SK-N-SH (cell line): ENCODE measurements around the gene WRAP73. TPM values are rescaled to one million over a fixed set of nuclear protein-coding genes. Genes with fewer than 3 reads are reported as not detected.

Source experiments
- CTCF ChIA-PET: fragments of 300-600, 350-600 bp; formaldehyde crosslinking; extraction: SDS; loops from one replicate; lab custom pipeline; 2021; lab: Yijun Ruan, JAX
- POLR2A ChIA-PET: fragments of 350-600 bp; sonication (Branson Sonifier 250); formaldehyde crosslinking; extraction: SDS; loops from one replicate; lab custom pipeline; 2020; ENCODE audit warnings: antibody characterized with exemption, inconsistent platforms; lab: Yijun Ruan, JAX
- DNase-seq: peaks from one replicate; pipeline ENCODE4 v3.0.0; 2012
- H2AFZ ChIP-seq: fragments of 200-600 bp; sonication (generic); 2 replicates; pipeline ENCODE4 v1.8.1; 2016; ENCODE audit warnings: antibody characterized with exemption, mild to moderate bottlenecking, low read depth
- H3F3A ChIP-seq: fragments of 200-600 bp; sonication (generic); replicated peaks from 2 replicates; pipeline ENCODE3; 2016; ENCODE audit warnings: antibody characterized with exemption, mild to moderate bottlenecking; ENCODE audit not compliant: insufficient read depth
- H3K27ac ChIP-seq, 2 experiments: fragments of 200-500 bp in 1 of 2; fragments of 200-600 bp in 1 of 2; sonication (Bioruptor generic) in 1 of 2; sonication (generic), shearing (Covaris generic) in 1 of 2; 2 replicates each; pipeline versions ENCODE4 v1.5.1 to v1.6.1; 2014 to 2016; ENCODE audit warnings: low read depth in 2 of 2, inconsistent platforms in 1 of 2, low read length in 1 of 2, mild to moderate bottlenecking in 1 of 2, mixed read lengths in 1 of 2
- H3K27me3 ChIP-seq: fragments of 200-600 bp; sonication (generic), shearing (Covaris generic); 2 replicates; pipeline ENCODE4 v1.6.1; 2016; ENCODE audit warnings: mixed run types; ENCODE audit not compliant: insufficient read depth
- H3K36me3 ChIP-seq, 2 experiments: fragments of 200-500 bp in 1 of 2; fragments of 200-600 bp in 1 of 2; sonication (Bioruptor generic) in 1 of 2; sonication (generic) in 1 of 2; replicated peaks in 1 of 2; 2 replicates each; pipeline versions ENCODE3 to v1.5.1; 2014 to 2016; ENCODE audit warnings: low read length in 1 of 2, mild to moderate bottlenecking in 1 of 2; ENCODE audit not compliant: insufficient read depth in 2 of 2, control insufficient read depth in 1 of 2
- H3K4me1 ChIP-seq, 2 experiments: fragments of 200-500 bp in 1 of 2; fragments of 200-600 bp in 1 of 2; sonication (Bioruptor generic) in 1 of 2; sonication (generic), shearing (Covaris generic) in 1 of 2; 2 replicates each; pipeline versions ENCODE4 v1.5.1 to v1.6.1; 2014 to 2016; ENCODE audit warnings: low read depth in 1 of 2, low read length in 1 of 2, mixed run types in 1 of 2; ENCODE audit not compliant: insufficient read depth in 2 of 2, control insufficient read depth in 1 of 2
- H3K4me2 ChIP-seq: fragments of 200-600 bp; sonication (generic), shearing (Covaris generic); 2 replicates; pipeline ENCODE4 v1.6.1; 2017; ENCODE audit warnings: mixed run types
- H3K4me3 ChIP-seq, 2 experiments: fragments of 200-500 bp in 1 of 2; fragments of 200-600 bp in 1 of 2; sonication (Bioruptor generic) in 1 of 2; sonication (generic), shearing (Covaris generic) in 1 of 2; 2 replicates each; pipeline versions ENCODE4 v1.5.1 to v1.8.1; 2014 to 2016; ENCODE audit warnings: low read depth in 2 of 2, inconsistent platforms in 1 of 2, low read length in 1 of 2, mild to moderate bottlenecking in 1 of 2, mixed read lengths in 1 of 2, moderate library complexity in 1 of 2
- H3K79me2 ChIP-seq: fragments of 200-600 bp; sonication (generic); 2 replicates; pipeline ENCODE4 v1.8.1; 2017; ENCODE audit warnings: mild to moderate bottlenecking; ENCODE audit not compliant: insufficient read depth
- H3K9ac ChIP-seq: fragments of 200-600 bp; sonication (generic); 2 replicates; pipeline ENCODE4 v1.6.1; 2017; ENCODE audit warnings: mixed run types
- H3K9me2 ChIP-seq: fragments of 200-600 bp; sonication (generic); 2 replicates; pipeline ENCODE4 v1.6.1; 2017; ENCODE audit warnings: mixed run types
- H3K9me3 ChIP-seq: fragments of 200-600 bp; sonication (generic); 2 replicates; pipeline ENCODE4 v1.6.1; 2017; ENCODE audit warnings: mixed run types, mild to moderate bottlenecking, moderate library complexity
- H4K20me1 ChIP-seq: fragments of 200-600 bp; sonication (generic); 2 replicates; pipeline ENCODE4 v1.6.1; 2017; ENCODE audit warnings: mild to moderate bottlenecking, mixed run types; ENCODE audit not compliant: insufficient read depth
- CHD2 ChIP-seq: fragments of 150-350 bp; IDR thresholded peaks from 2 replicates; pipeline ENCODE4 v1.6.1; 2018; ENCODE audit warnings: low read length; ENCODE audit not compliant: partially characterized antibody
- ELF1 ChIP-seq: IDR thresholded peaks from 2 replicates; pipeline ENCODE4 v1.4.0; 2012
- EP300 ChIP-seq, 2 experiments: IDR thresholded peaks; 2 replicates each; pipeline versions ENCODE4 v1.4.0 to v1.6.1; 2012; ENCODE audit warnings: borderline replicate concordance in 1 of 2, low read depth in 1 of 2, low read length in 1 of 2
- EZH2phosphoT487 ChIP-seq: fragments of 200-600 bp; sonication (generic); IDR thresholded peaks from 2 replicates; pipeline ENCODE4 v1.6.1; 2017; ENCODE audit warnings: low read depth, mixed run types, mild to moderate bottlenecking, antibody characterized with exemption, moderate library complexity, borderline replicate concordance
- FOXJ3 ChIP-seq: sonication (generic); formaldehyde crosslinking; IDR thresholded peaks from 2 replicates; pipeline ENCODE4 v1.5.1; 2020; ENCODE audit warnings: mild to moderate bottlenecking, missing genetic modification reagents
- POLR2AphosphoS5 ChIP-seq: IDR thresholded peaks from 2 replicates; pipeline ENCODE4 v1.6.1; 2012; ENCODE audit warnings: low read depth, low read length
- RCOR1 ChIP-seq: fragments of 150-350 bp; IDR thresholded peaks from 2 replicates; pipeline ENCODE4 v1.6.1; 2017; ENCODE audit warnings: antibody characterized with exemption, low read length
- RFX5 ChIP-seq: IDR thresholded peaks from 2 replicates; pipeline ENCODE4 v1.6.1; 2012; ENCODE audit warnings: mild to moderate bottlenecking, improper control_type of control experiment, low read length
- RXRA ChIP-seq: IDR thresholded peaks from 2 replicates; pipeline ENCODE4 v1.4.0; 2012; ENCODE audit warnings: low read depth, mild to moderate bottlenecking, borderline replicate concordance
- SIN3A ChIP-seq: IDR thresholded peaks from 2 replicates; pipeline ENCODE4 v1.6.1; 2012; ENCODE audit warnings: low read depth, mild to moderate bottlenecking, low read length, moderate library complexity, borderline replicate concordance
- YY1 ChIP-seq: IDR thresholded peaks from 2 replicates; pipeline ENCODE4 v1.4.0; 2012; ENCODE audit warnings: low read depth, mild to moderate bottlenecking
- WGBS: methylation state at CpG from one replicate; pipeline ENCODE4 v1.1.6; 2017; ENCODE audit warnings: low lambda C conversion rate; 5-methylcytosine and 5-hydroxymethylcytosine counted together
- polyA plus RNA-seq, 3 experiments: library from polyadenylated mRNA; depleted of rRNA; stranded (reverse); fragments of >200 nt; gene quantifications; 2 replicates each; pipeline ENCODE4 v1.2.3, GENCODE V29; 2012
- TF ChIP-seq, protein P1 (sequence below): fragments of 200-600 bp; sonication (generic); IDR thresholded peaks from 2 replicates; pipeline ENCODE4 v1.6.1; 2017; ENCODE audit warnings: antibody characterized with exemption, mild to moderate bottlenecking, moderate library complexity
- TF ChIP-seq, protein P2 (sequence below): IDR thresholded peaks from 2 replicates; pipeline ENCODE4 v1.6.1; 2012; ENCODE audit warnings: mild to moderate bottlenecking, low read depth, low read length, moderate library complexity
- TF ChIP-seq, protein P3 (sequence below): fragments of 150-350 bp; IDR thresholded peaks from 2 replicates; pipeline ENCODE4 v1.6.1; 2017; ENCODE audit warnings: antibody characterized with exemption, low read length, low read depth, borderline replicate concordance
- TF ChIP-seq, protein P4 (sequence below): IDR thresholded peaks from 2 replicates; pipeline ENCODE4 v1.4.0; 2012; ENCODE audit warnings: low read depth
- TF ChIP-seq, protein P5 (sequence below): fragments of 150-350 bp; IDR thresholded peaks from 2 replicates; pipeline ENCODE4 v1.6.1; 2016; ENCODE audit warnings: mild to moderate bottlenecking, low read depth, low read length

Gene WRAP73
- polyA plus RNA-seq, 1 of the 3 experiments (the other 2 are of a cell fraction), result 61.9 TPM

DNA sequence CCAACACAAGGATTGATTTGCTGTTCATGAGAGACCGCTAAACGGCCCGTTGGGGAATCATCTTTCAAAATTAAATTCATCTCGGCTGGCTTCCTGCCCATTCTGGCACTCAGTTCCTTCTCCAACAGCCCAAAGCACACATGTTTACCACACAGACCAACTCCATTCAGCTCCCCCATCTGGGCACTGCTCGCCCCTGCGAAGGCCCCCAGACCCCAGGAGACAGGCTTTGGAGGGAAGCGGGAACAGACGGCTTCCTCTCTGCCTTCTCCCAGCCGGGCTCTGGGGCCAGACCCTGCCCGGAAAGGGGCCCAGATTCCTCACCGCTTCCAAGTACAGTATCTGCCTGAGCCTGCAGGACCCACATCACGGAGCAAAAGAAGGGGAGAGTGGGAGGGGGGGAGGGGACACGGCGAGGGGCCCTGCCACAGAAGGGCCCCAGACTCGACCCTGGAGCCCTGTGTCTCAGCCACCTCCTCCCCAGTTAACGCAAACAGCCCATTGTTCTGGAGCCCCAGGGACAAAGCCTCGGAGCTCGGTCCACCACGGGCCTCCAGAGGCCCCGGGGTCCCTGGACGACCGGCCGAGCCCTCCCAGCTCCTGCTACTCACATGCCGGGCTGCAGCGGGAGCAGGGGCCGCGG, 39.3 kb downstream of the WRAP73 start (continued):
- no peak for TF ChIP-seq RCOR1
- TF ChIP-seq, protein P1, sequence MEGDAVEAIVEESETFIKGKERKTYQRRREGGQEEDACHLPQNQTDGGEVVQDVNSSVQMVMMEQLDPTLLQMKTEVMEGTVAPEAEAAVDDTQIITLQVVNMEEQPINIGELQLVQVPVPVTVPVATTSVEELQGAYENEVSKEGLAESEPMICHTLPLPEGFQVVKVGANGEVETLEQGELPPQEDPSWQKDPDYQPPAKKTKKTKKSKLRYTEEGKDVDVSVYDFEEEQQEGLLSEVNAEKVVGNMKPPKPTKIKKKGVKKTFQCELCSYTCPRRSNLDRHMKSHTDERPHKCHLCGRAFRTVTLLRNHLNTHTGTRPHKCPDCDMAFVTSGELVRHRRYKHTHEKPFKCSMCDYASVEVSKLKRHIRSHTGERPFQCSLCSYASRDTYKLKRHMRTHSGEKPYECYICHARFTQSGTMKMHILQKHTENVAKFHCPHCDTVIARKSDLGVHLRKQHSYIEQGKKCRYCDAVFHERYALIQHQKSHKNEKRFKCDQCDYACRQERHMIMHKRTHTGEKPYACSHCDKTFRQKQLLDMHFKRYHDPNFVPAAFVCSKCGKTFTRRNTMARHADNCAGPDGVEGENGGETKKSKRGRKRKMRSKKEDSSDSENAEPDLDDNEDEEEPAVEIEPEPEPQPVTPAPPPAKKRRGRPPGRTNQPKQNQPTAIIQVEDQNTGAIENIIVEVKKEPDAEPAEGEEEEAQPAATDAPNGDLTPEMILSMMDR, result no peak
- TF ChIP-seq, protein P2, sequence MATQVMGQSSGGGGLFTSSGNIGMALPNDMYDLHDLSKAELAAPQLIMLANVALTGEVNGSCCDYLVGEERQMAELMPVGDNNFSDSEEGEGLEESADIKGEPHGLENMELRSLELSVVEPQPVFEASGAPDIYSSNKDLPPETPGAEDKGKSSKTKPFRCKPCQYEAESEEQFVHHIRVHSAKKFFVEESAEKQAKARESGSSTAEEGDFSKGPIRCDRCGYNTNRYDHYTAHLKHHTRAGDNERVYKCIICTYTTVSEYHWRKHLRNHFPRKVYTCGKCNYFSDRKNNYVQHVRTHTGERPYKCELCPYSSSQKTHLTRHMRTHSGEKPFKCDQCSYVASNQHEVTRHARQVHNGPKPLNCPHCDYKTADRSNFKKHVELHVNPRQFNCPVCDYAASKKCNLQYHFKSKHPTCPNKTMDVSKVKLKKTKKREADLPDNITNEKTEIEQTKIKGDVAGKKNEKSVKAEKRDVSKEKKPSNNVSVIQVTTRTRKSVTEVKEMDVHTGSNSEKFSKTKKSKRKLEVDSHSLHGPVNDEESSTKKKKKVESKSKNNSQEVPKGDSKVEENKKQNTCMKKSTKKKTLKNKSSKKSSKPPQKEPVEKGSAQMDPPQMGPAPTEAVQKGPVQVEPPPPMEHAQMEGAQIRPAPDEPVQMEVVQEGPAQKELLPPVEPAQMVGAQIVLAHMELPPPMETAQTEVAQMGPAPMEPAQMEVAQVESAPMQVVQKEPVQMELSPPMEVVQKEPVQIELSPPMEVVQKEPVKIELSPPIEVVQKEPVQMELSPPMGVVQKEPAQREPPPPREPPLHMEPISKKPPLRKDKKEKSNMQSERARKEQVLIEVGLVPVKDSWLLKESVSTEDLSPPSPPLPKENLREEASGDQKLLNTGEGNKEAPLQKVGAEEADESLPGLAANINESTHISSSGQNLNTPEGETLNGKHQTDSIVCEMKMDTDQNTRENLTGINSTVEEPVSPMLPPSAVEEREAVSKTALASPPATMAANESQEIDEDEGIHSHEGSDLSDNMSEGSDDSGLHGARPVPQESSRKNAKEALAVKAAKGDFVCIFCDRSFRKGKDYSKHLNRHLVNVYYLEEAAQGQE, result no peak
- TF ChIP-seq EZH2phosphoT487, result no peak
- no peak for TF ChIP-seq CHD2
- TF ChIP-seq, protein P3, sequence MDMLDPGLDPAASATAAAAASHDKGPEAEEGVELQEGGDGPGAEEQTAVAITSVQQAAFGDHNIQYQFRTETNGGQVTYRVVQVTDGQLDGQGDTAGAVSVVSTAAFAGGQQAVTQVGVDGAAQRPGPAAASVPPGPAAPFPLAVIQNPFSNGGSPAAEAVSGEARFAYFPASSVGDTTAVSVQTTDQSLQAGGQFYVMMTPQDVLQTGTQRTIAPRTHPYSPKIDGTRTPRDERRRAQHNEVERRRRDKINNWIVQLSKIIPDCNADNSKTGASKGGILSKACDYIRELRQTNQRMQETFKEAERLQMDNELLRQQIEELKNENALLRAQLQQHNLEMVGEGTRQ, result no peak

DNA sequence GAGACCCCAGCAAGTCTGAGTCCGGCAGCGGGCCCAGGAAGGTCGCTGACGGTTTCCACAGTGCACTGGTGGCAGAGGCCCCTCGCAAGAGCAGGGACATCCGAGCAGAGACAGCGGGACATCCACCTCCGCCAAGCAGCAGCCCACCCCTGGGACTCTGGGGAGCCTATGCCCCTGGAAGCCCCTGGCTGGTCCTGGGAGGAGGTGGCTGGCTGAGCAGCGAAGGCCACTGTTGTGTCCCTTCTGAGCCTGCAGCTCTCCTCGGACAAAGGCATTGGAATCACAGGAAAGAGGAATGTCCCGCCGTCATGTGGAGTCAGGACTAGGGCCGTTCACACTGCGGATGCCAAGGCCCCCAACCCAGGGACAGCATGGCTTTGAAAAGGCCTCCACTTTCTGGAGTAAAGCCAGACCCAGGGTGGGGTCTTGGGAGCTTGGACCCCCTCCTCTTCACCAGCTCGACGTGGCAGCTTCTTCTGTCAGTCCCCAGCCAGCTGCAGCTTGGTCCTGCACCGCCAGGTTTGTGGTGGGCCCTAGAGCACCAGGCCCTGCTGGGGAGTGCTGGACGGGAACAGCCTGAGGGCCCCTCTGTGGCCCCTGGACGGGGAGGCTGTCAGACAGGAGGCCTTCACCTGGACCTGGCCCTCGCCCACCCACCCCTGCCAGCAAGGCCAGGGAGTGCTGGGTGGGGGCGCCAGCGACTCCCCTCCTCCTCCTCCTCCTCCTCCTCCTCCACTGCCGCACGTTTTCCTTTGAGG, 40.0 kb downstream of the WRAP73 start:
- no peak for DNase-seq
- Histone ChIP-seq H3K4me2 (no peak overlapping the region), H3F3A (no peaks in the 10 kb centered on the region), H3K27me3 (no peaks in the 10 kb centered on the region), H3K79me2 (no peaks in the 10 kb centered on the region), H3K9me3 (no peaks in the 10 kb centered on the region), H3K36me3 (no peaks in the 10 kb centered on the region), H3K27ac (no peak overlapping the region), H4K20me1 (no peaks in the 10 kb centered on the region), H3K4me1 (peaks cover 0 to 38% of the 10 kb centered on the region in 2 experiments; a peak in 2 of 4 replicates), H2AFZ (no peak overlapping the region), H3K9ac (no peak overlapping the region), H3K4me3 (peak overlapping the region in 1 of 2 experiments; percentile 54; a peak in 1 of 4 replicates), H3K9me2 (no peaks in the 10 kb centered on the region)
- POLR2A ChIA-PET, result no interaction called here
- CTCF ChIA-PET, result interaction anchor here (0.7 to 4.0 kb wide), 8 partner anchors 9 to 138 kb away, joined by 3 to 19 read pairs (median 4); no protein-coding TSS in a partner anchor
- 80% methylated on average over 9 of the region's 24 CpGs for WGBS
- TF ChIP-seq FOXJ3 (CRISPR knock-in tag) (no peak), RXRA (no peak), EP300 (IDR thresholded peaks at IDR 0.05; ENCODE audit: borderline replicate concordance in 1 of 2, low read depth in 1 of 2, low read length in 1 of 2) (no peak), ELF1 (no peak), RFX5 (no peak), SIN3A (no peak), CHD2 (no peak), YY1 (no peak), POLR2AphosphoS5 (no peak), RCOR1 (no peak)
- TF ChIP-seq, protein P1, result no peak
- TF ChIP-seq, protein P4, sequence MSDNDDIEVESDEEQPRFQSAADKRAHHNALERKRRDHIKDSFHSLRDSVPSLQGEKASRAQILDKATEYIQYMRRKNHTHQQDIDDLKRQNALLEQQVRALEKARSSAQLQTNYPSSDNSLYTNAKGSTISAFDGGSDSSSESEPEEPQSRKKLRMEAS, result no peak
- TF ChIP-seq, protein P5, sequence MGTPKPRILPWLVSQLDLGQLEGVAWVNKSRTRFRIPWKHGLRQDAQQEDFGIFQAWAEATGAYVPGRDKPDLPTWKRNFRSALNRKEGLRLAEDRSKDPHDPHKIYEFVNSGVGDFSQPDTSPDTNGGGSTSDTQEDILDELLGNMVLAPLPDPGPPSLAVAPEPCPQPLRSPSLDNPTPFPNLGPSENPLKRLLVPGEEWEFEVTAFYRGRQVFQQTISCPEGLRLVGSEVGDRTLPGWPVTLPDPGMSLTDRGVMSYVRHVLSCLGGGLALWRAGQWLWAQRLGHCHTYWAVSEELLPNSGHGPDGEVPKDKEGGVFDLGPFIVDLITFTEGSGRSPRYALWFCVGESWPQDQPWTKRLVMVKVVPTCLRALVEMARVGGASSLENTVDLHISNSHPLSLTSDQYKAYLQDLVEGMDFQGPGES, result no peak
